ENCODE measurements around the gene EEF2K.
A peak's percentile ranks its signal among the peaks of the same experiment; 100 is the strongest.
"Not testable (repeated sequence)": the region's sequence is repeated elsewhere in the genome, so short reads cannot be mapped to it uniquely, and the experiment has no call there.

The EEF2K gene

GRCh38 chr16:22296225-22297113, 90.4 kb downstream of the EEF2K start:
- DNase-seq (ENCODE audit: low read depth): no peak

DNA sequence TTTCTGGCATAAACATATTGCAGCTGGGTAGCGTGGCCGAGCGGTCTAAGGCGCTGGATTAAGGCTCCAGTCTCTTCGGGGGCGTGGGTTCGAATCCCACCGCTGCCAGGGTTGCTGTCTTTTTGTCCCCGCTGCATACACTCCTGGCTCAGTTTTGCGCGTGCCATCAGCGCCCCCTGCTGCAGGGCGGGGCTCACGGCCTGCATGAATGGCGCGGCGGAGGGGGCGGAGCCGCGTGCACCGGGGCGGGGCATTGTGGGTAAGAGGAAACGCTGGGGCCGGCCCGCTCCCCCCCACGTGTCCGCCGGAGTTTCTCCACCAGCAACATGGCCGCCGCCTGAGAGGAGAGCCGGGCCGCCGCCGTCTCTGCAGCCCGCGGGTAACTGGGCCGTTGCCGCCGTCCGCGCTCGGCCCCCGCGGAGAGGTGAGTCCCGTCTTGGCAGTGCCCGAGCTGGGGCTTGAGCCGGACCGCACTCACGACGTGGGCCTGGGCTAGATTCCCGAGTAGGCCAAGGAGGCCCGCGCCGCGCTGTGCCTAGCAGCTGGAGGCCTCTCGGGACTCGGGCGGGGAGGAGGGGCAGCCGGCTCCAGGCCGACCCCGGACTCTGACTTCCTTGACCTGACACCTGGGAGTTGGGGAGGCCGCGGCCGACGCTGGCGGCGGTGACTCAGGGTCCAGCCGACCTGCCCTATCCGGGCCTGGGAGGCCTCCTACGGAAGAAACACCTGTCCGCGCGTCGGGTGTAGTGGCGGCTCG, 91.2 kb downstream of the EEF2K start, which contains the start of gene POLR3E:
Gene POLR3E, plus strand, starts transcription at position 296 of the 757 bp plus-strand sequence. CDS start 5,560 bp downstream, outside the sequence.
- peak; percentile 100 for DNase-seq (ENCODE audit: low read depth)

- peak; percentile 39 for DNase-seq (ENCODE audit: low read depth)
Measured at GRCh38 chr16:22297871-22298733, 92.0 kb downstream of the EEF2K start.

GRCh38 chr16:22299036-22299435, 93.0 kb downstream of the EEF2K start:
- DNase-seq (ENCODE audit: low read depth): no peak

GRCh38 chr16:22300427-22301071, 94.5 kb downstream of the EEF2K start:
- no peak for DNase-seq (ENCODE audit: low read depth)

GRCh38 chr16:22301423-22301822, 95.3 kb downstream of the EEF2K start:
- not testable (repeated sequence) for DNase-seq (ENCODE audit: low read depth)

DNA sequence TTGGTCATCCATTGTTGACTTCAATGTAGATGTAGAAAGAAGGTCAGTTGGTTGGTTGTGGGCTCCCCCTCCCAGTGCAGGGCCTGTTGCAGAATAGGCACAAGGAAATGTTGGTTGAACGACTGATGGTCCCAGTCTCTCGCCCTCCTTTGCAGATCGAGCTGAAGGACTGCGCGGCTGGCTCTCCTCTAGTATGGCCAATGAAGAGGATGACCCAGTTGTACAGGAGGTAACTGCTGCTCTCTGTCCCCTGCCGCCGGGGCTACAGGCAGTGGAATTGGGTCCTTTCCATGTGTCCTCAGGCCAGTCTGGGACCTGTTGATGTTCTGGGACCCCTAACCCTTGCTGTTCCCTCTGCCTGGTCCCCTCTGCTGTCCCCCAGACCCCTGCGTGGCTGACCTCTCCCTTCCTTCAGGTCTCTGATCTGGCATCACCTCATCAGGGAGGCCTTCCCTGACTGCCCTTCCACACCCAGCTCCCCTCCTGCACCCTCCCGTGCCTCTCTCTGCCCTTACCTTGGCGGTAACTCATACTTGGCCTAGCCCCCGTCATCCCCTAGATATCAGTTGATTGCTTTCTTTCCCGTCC, 96.8 kb downstream of the EEF2K start:
- no peak for DNase-seq (ENCODE audit: low read depth)

DNA sequence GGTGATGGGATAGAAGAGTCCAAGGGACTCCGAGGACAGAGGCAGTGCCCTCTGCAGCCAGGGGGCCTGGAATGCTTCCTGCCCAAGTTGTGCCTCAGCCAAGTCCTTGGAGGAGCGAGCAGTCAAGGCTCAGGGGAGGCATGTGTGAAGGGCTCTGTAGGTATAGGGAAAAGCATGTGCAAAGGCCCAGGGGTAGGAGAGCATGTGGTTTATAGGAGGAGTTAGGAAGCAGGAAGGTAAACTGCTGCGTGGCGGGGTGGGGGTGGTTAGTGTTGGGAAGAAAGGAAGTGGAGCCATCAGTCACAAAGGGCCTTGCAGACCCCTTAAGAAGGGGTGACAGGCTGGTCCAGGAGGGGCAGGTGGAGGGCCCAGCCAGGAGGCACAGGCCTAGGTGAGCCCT, 98.3 kb downstream of the EEF2K start:
- no peak for DNase-seq (ENCODE audit: low read depth)

DNA sequence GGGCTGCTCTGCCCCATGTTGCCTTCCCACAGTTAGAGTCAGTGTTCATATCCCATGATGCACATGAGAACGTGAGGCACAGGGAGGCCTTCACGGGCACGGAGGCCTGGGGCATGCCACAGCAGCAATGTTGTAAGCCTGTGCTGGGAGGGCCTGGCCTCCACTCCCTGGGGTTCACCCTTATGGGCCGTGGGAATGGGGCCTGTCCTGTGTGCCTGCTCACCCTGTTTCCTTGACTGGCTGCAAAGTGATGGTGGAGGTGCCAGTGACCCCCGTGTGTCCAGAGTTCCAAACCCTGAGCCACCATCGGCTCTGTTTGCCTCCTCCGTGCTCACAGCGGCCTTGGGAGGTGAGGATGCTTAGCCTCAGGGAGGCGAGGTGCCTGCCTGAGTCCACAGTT, 100.7 kb downstream of the EEF2K start:
- DNase-seq (ENCODE audit: low read depth): no peak

GRCh38 chr16:22307838-22308237, 101.8 kb downstream of the EEF2K start:
- no peak for DNase-seq (ENCODE audit: low read depth)

- no peak for DNase-seq (ENCODE audit: low read depth)
Measured at GRCh38 chr16:22308824-22309520, 102.9 kb downstream of the EEF2K start.

DNA sequence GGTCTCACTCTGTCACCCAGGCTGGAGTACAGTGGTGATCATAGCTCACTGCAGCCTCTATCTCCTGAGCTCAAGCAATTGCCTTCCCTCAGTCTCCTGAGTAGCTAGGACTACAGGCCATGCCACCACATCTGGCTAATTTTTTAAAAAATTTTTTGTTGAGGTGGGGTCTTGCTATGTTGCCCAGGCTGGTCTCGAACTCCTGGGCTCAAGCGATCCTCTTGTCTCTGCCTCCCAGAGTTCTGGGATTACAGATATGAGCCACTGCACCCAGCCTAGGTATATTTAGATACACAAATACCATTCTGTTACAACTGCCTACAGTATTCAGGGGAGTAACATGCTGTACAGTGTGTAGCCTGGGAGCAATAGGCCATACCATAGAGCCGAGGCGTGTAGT, 105.4 kb downstream of the EEF2K start:
- DNase-seq (ENCODE audit: low read depth): no peak

DNA sequence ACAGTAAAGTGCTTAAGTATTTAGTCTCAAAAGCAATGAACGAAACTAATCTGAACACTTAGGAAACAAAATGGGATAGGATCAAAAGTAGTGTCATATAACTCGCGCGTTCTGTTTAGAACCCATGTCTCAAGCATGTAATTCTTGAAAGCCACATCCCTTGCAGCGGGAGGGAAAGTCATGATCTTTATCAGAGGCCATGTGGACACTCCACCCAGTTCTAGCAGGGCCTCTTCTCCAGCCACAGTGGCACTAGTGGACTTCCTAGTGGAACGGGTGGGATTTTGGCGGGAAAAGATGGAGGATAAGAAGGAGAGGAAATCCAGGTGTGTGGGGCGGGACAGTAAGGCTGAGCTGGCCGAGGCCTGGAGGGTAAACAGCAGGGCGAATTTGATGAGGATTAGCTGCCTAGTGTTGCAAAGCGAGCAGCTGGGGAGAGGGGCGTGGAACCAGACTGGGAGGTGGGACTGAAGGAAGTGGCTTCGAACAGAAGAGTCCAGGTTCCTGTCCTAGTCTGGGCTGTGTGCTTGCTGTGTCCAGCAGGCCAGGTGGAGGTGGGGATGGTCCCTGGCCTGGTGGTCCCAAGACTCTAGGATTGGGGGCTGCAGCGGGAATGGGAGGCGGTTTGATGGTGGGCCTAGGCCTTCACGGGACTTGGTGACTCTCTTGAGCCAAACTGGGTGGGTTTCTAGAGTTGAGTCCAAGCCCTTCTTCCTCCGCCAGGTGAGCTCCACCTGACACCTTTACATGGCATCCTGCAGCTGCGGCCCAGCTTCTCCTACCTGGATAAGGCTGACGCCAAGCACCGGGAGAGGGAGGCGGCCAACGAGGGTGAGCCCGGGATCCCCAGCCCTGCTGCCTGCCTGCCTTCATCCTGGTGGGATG, 107.1 kb downstream of the EEF2K start:
- no peak for DNase-seq (ENCODE audit: low read depth)

GRCh38 chr16:22313876-22314470, 107.9 kb downstream of the EEF2K start:
- no peak for DNase-seq (ENCODE audit: low read depth)

- no peak for DNase-seq (ENCODE audit: low read depth)
Measured at GRCh38 chr16:22314661-22315626, 108.9 kb downstream of the EEF2K start.

- DNase-seq (ENCODE audit: low read depth): no peak
Measured at GRCh38 chr16:22315979-22316378, 109.9 kb downstream of the EEF2K start.

DNA sequence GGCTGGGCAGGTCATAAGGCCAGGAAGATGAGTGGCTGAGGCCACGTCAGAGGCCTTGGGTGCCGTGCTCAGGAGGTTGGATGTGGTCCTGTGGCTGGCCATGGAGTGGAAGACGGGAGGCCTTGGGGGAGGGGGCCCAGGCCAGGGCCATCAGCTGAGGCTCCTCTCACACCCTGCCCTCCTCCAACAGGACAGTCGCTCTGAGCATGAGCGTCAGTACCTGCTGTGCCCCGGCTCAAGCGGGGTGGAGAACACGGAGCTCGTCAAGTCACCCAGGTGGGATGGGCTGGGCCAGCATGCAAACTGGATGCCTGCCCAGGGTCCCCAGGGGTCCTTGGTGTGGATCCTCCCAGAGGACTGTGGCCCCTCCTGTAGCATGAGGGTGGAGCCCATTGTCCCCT, 110.3 kb downstream of the EEF2K start:
- DNase-seq (ENCODE audit: low read depth): no peak

GRCh38 chr16:22317001-22317530, 111.0 kb downstream of the EEF2K start:
- DNase-seq (ENCODE audit: low read depth): no peak

Measured in stimulated activated CD8-positive, alpha-beta memory T cell treated with anti-CD3 and anti-CD28 coated beads, Interleukin-4, amount 100 ng/mL, for 24 hours (primary cell).